GM18520 (cell line): Measurements from ENCODE around the gene ZNF830.
"Not testable (repeated sequence)": the region's sequence is repeated elsewhere in the genome, so short reads cannot be mapped to it uniquely, and the experiment has no call there.

ENCODE experiments used
- ATAC-seq: cut with Tn5 transposase; IDR thresholded peaks from one replicate; pipeline ENCODE4 v1.9.1; 2021; ENCODE audit not compliant: unreplicated experiment

The ZNF830 gene

DNA sequence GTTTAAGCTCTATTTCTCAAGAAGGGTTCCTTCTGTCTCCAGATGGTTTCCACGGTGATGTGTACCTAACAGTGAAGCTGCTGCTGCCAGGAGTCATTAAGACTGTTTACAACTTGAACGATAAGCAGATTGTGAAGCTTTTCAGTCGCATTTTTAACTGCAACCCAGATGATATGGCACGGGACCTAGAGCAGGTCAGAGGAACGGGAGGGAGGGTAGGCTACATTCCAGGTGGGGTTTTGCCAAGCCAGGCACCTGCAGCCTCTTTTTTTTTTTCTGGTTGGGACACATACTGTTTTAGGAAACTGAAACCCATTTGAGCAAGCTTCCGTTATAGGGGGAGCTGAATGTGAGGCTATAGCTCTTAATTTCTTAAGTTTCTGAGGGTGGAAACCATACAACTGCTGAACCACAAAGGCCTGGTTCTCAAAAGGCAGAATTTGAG, 29.6 kb downstream of the ZNF830 start:
- ATAC-seq = no peak

DNA sequence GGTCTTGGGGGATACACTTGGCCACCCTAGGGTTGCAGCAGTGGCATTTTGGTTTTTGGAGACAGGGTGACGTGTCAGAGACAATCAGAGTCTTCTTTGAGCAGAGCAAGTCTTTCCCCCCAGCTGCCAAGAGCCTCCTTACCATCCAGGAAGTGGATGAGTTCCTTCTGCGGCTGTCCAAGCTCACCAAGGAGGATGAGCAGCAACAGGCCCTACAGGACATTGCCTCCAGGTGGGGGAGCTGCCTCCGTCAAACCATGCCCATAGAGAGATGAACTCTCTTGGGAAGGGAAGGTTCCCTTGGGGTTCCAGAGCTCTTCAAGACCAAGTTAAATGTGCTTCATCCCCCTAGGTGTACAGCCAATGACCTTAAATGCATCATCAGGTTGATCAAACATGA, 30.3 kb downstream of the ZNF830 start:
- ATAC-seq = no peak

DNA sequence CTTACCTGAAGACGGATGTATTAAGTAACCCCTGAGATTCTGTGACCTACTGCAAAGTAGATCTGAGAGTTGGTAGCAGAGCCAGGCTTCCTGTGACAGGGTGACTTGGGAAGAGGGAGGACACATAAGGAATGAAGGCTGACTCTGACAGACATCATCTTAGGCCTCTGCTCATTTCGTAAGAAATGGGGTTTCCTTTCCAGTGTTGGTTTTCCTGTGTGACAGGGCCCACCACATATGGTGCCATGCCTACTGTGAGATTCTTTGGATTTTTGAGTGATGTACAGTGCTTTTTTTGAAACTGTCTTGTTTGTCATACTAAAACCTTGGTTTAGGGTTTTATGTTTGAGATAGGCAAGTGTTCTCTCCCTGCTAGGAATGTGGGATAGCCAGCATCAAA, 31.7 kb downstream of the ZNF830 start:
- no peak for ATAC-seq

DNA sequence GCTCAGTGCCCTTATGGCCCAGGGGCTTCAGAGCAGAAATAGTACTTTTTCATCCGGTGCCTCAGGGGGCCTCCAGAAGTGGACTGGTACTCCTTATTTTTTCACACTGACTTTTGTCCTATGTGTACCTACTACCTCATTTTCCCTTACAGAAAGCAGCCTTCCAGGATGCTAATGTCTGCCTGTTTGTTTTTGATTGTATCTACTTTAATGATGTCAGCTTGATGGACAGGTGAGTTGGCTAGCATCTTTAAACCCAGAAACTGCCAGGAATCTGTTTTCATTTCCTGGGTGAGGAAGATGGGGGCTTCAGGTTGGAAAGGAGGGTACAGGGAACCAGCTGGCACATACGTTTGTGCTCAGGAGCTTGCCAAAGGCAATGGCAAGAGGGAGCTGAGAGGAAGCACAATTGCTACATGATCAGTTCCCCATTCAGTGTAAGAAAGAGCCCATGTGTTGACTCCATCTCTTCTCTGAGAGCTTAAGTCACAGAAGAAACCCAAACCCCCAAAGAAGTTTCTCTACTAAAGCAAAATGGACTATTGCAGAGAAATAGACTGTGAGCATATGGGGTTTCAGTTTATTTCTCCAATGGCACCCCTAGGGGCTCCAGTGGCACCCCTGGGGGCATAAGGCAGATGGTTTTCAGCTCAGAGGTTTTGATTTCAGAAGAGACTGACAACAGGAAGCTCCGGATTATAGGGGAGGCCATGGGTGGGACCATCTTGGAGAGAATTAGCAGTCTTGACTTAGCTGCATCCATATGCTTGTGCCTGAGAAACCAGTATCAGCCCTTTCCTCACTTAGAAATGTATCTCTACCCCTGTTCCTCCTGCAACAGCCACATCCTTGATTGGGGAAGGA, 35.3 kb downstream of the ZNF830 start:
- no peak for ATAC-seq

DNA sequence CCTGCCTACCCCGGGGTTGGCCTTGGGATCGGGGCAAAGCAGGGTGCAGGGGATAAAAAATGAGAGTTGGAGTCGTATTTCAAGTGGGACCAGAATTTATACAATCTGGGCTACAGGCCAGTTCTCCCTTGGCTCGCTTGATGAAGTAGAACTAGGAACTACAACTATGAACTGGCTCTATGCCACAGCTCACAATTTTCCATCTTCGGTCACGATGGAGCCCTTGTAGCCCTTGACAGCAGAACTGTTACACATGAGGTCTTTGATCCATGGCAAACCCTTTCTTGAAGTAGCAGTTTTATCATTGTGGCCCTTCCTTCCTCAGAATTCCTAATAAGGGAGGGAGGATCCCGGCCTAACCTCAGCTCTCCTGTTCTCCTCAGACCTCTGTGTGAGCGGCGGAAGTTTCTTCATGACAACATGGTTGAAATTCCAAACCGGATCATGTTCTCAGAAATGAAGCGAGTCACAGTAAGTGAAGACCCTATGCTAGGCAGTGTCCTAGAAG, 36.1 kb downstream of the ZNF830 start:
- ATAC-seq = no peak

DNA sequence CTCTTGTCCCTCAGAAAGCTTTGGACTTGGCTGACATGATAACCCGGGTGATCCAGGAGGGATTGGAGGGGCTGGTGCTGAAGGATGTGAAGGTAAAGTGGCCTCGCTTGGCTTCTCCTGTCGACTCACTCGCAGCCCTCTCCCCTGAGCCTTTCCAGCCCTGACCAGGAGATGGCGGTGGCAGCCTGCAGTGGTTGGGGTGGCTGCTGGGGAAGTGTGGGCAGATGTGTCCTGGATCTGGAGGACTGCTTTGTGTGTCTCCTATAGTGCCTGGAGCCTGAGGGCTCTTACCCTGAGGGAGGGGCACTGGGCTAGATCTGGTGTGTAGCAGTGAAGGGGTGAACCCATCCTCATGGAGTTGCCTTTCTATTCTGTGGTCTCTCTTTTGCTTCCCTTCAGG, 36.9 kb downstream of the ZNF830 start:
- ATAC-seq = no peak

DNA sequence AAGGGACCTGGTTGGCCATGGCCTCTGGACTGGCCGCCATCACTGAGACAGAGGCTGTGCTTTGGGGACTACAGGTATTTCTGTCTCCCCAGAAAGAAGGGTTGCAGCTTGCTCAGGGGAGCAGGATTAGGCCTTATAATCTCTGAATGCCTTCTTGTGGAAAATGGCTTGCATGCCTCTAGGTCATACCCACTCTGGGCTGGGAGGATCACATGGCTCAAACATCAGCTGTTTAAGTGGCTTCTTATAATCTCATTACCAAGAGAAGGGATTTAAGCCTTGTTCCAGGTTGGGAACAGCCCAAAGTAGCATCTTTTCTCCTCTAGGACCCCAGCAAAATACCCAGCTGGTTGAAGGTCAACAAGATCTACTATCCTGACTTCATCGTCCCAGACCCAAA, 38.1 kb downstream of the ZNF830 start:
- no peak for ATAC-seq

DNA sequence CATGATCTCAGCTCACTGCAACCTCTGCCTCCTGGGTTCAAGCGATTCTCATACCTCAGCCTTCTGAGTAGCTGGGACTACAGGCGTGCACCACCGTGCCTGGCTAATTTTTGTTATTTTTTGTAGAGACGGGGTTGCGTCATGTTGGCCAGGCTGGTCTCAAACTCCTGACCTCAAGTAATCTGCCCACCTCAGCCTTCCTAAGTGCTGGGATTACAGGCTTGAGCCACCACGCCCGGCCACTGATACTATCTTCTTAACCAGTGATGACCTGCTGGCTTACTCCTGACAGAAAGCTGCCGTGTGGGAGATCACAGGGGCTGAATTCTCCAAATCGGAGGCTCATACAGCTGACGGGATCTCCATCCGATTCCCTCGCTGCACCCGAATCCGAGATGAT, 39.6 kb downstream of the ZNF830 start:
- ATAC-seq = not testable (repeated sequence)

DNA sequence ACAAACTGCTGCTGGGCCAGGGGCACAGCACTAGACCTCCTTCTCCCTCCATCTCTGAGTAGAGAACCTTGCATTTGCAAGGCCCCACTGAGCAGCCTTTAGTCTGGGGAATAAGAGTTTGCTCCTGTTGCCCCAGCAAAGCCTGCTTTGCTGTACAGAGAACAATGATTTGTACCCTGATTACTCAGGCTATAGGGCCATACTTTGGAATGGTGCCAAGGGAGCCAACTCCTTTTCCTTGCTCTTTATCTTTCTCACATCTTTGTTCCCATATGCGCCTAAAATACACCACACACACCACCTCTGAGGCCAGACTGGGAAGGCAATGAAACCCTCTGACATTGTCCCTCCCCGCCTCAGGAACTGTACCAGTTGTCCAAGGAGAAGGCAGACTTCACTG, 40.2 kb downstream of the ZNF830 start:
- ATAC-seq = no peak

DNA sequence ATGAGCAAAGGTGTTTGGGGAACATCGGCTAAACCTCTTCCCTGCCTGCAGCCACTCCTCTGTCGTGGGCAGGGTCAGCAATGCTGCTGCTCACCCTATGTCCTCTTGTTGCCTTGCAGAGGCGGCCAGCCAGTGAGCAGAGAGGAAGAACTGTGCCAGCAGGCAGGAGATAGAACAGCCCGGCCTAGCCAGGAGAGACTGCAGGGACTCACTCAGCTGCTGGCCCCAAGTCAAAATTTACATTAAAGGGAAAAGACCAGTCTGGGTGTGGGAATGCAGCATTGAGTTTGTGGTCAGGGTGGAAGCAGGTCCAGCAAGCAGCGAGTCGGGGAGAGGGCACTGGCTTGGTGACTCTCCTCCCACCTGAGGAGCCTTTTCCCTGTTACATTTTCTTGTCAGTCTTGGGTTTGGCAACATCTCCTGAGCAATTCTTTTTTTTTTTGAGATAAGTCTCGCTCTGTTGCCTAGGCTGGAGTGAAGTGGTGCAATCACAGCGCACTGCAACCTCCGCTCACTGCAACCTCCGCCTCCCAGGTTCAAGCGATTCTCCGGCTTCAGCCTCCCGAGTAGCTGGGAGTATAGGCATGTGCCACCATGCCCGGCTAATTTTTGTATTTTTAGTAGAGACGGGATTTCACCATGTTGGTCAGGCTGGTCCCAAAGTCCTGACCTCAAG, 41.7 kb downstream of the ZNF830 start:
- no peak for ATAC-seq

DNA sequence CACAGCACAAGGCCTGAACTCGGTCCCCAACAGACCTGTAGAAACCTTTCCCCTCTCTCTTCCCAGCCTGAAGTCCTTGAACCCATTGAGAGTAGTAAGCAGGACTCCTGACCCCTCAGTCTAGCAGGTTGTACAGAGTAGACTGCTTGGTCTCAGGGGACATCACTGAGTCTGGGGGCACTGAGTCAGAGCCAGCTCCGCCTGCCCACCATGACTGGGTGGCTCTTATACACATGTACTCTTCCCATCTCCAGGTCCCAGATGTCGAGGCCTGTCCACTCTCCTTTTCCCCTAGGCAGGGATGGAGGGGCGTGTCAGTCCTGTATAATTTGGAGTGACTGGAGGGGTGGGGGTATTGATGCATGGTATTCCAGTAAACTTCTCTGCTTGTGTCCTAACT, 42.4 kb downstream of the ZNF830 start:
- ATAC-seq = no peak

DNA sequence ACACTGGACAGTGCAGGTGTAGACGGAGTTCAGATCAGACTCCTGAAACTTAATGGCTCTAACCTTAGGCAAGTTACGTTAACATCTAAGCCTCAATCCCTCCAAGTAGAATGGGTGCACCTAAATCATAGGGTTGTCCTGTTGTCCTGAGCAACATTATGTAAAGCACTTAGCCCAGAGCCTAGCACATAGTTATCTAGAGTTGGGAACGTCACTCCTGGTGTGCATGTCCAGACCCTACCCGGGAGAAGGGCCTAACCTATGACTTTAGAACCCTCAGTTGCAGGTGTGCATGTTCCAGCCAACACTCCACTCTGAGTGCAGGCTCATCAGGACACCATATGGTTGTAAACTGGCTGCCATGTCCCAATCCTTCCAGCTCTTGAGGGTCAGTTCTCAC, 45.0 kb downstream of the ZNF830 start:
- no peak for ATAC-seq

DNA sequence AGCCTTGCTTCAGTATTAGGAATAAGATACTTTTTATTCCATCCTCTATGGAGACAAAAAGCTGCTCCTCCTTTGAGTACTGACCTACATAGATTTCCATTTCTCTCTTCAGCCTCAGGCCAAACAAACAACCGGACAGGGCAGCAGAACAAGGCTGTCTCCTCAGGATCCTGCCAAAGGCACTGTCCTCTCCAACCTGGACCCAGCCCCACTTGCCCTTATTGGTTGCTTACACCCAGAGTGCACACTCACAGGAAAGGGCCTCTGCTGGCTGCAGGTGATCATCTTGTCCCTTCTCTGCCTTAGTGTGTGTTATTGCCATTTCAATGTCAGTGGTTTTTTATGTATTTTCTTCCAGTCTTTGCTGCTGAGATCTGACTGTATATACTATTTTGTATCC, 45.6 kb downstream of the ZNF830 start:
- no peak for ATAC-seq

DNA sequence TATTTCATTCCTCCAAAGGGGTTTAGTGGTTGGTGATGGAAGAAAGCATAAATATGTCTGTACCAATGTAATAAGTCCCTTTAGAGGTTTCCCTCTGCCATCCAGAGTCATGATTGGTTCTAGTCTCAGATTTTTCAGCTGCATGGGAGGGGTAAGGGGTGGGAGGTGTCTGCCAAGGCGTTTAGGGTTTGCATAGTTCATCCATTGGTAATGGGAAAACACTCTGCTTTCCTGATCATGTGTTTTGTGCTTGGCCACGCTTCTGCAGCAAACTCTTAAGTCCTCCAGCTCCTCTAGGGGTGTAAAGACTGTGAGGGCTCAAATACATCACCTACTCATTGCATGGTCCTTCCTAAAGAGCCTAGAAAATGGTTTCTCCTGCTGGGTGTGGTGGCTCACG, 48.8 kb downstream of the ZNF830 start:
- no peak for ATAC-seq

DNA sequence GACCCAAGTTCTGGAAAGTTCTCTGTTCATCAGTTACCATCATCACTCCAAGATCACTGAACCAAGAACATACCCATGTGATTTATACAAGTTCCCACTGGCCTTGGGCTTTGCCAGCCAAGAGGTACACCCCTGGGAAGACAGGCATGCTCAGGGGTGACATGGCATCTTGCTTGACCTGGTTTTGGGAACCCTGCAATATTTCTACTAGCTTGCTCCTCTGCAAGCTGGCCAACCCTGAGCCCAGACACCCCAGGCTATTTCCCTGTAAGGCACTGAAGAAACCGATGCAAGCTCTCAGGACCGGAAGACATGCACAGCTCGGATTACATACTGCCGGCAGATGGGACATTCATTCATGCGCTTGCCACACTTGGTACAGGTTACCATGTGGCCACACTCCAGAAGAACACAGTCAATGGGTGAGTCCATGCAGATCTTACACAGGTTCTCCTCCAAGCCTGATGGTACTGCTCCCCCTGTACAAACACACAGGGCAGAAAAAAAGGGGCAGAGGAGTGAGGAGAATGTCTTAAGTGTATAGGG, 50.4 kb downstream of the ZNF830 start:
- no peak for ATAC-seq
